ENCODE results near the gene SCD5. TPM values are rescaled to one million over a fixed set of nuclear protein-coding genes. Genes with fewer than 3 reads are reported as not detected.

SCD5 gene
- total and polyA plus RNA-seq, 2 of the 8 experiments (the other 6 are each of a cell fraction or from before 2014, with no cell fraction given) = 0.92 to 1.2 TPM

DNA sequence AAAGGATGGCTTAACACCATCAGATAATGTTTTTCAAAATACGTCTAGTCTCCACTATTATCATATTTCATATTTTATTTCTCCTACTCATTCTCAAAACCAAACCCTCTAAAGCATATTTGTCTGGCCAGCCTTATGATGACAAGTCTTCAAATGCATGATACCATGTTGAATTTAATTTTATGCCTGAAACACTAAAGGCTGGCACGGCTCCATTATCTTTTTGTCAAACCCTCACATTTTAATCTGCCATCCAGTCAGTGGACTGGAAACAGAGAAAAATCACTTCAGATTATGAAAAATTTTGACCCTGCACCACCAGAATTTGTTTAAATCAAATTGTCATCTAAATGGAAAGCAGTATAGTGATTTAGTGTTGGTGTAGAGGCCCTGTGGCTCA is 42.9 kb downstream of the SCD5 start:
- Histone ChIP-seq H3K14ac (ENCODE audit: insufficient read length) (no peak overlapping the region), H2BK5ac (ENCODE audit: low read depth, low read length) (no peak overlapping the region), H3K79me1 (ENCODE audit: low read depth, low read length) (no peaks in the 10 kb centered on the region), H3K9me3 (ENCODE audit: insufficient read depth in 2 of 2, low read depth in 1 of 2, low read length in 1 of 2) (no peaks in the 10 kb centered on the region), H2AK5ac (ENCODE audit: low read depth, low read length) (no peak overlapping the region), H3K23ac (ENCODE audit: insufficient read length) (no peak overlapping the region), H3K18ac (ENCODE audit: extremely low read depth, low read length) (no peak overlapping the region), H3K79me2 (ENCODE audit: control insufficient read depth in 1 of 2, insufficient read depth in 2 of 2, low read length in 2 of 2) (no peaks in the 10 kb centered on the region), H4K8ac (ENCODE audit: extremely low read depth, insufficient read depth, low read length) (no peak overlapping the region), H2BK12ac (ENCODE audit: low read depth, low read length) (no peak overlapping the region), H3K4me1 (replicated peaks in 1 of 4; ENCODE audit: control insufficient read depth in 3 of 4, insufficient read depth in 4 of 4, low read length in 3 of 4) (peaks cover 0 to 8% (median 0%) of the 10 kb centered on the region in 4 experiments; a peak in 1 of 7 replicates), H2BK15ac (ENCODE audit: low read length) (no peak overlapping the region), H2BK120ac (replicated peaks; ENCODE audit: low read depth, low read length) (no peak overlapping the region), H3K23me2 (ENCODE audit: low read depth, low read length) (no peaks in the 10 kb centered on the region; the same call in 1 of the 2 replicates), H2AFZ (ENCODE audit: low read length) (no peak overlapping the region), H4K20me1 (replicated peaks in 1 of 2; ENCODE audit: control insufficient read depth in 1 of 2, insufficient read depth in 2 of 2, low read length in 2 of 2) (no peaks in the 10 kb centered on the region), H3K27ac (ENCODE audit: low read depth, low read length) (no peak overlapping the region), H4K91ac (replicated peaks; ENCODE audit: insufficient read length, low read length) (no peak overlapping the region), H3K4me2 (ENCODE audit: insufficient read depth in 1 of 2, low read depth in 2 of 2, low read length in 2 of 2) (no peak overlapping the region), H2BK20ac (ENCODE audit: low read length) (no peak overlapping the region), H3K4me3 (ENCODE audit: extremely low read depth in 1 of 4, insufficient read depth in 2 of 4, low read depth in 3 of 4, low read length in 4 of 4) (no peak overlapping the region), H4K5ac (ENCODE audit: insufficient read length, low read depth, low read length) (no peak overlapping the region), H3K9ac (replicated peaks in 1 of 4; ENCODE audit: extremely low read depth in 1 of 4, low read depth in 3 of 4, low read length in 3 of 4) (no peak overlapping the region), H3K36me3 (ENCODE audit: control insufficient read depth in 2 of 4, insufficient read depth in 4 of 4, low read length in 3 of 4) (no peaks in the 10 kb centered on the region), H3K4ac (replicated peaks; ENCODE audit: insufficient read length, low read depth, low read length) (no peak overlapping the region), H3K56ac (replicated peaks; ENCODE audit: insufficient read length, low read depth, low read length) (no peak overlapping the region), H3K27me3 (replicated peaks in 1 of 4; ENCODE audit: control insufficient read depth in 3 of 4, extremely low read depth in 1 of 4, insufficient read depth in 3 of 4, low read length in 3 of 4) (peaks cover 0 to 2% (median 1%) of the 10 kb centered on the region in 4 experiments; a peak in 3 of 7 replicates)
- 90 to 100% methylated on average over 1 to 2 of the region's 2 CpGs for WGBS, 2 experiments (ENCODE audit: extremely low coverage in 1 of 2, insufficient coverage in 1 of 2, insufficient read length in 1 of 2, insufficient replicate concordance in 2 of 2, low coverage in 1 of 2, low lambda C conversion rate in 2 of 2, missing lambda C conversion rate in 1 of 2)
- CTCF ChIA-PET (ENCODE audit: partially characterized antibody) = no interaction called here
- DNase-seq (ENCODE audit: low read depth in 1 of 2, low spot score in 2 of 2) = no peak
- no peak for TF ChIP-seq CBX8 (IDR thresholded peaks at IDR 0.05; ENCODE audit: borderline replicate concordance, low read depth, low read length)
- TF ChIP-seq, protein P1, sequence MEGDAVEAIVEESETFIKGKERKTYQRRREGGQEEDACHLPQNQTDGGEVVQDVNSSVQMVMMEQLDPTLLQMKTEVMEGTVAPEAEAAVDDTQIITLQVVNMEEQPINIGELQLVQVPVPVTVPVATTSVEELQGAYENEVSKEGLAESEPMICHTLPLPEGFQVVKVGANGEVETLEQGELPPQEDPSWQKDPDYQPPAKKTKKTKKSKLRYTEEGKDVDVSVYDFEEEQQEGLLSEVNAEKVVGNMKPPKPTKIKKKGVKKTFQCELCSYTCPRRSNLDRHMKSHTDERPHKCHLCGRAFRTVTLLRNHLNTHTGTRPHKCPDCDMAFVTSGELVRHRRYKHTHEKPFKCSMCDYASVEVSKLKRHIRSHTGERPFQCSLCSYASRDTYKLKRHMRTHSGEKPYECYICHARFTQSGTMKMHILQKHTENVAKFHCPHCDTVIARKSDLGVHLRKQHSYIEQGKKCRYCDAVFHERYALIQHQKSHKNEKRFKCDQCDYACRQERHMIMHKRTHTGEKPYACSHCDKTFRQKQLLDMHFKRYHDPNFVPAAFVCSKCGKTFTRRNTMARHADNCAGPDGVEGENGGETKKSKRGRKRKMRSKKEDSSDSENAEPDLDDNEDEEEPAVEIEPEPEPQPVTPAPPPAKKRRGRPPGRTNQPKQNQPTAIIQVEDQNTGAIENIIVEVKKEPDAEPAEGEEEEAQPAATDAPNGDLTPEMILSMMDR (IDR thresholded peaks at IDR 0.05; ENCODE audit: control extremely low read depth in 1 of 3, insufficient read depth in 1 of 3, low read depth in 1 of 3, low read length in 3 of 3) = no peak
- no peak for TF ChIP-seq EGR1 (IDR thresholded peaks at IDR 0.05; ENCODE audit: borderline replicate concordance, low read depth, low read length)
- TF ChIP-seq SP1 (IDR thresholded peaks at IDR 0.05; ENCODE audit: low read depth, low read length) = no peak
- TF ChIP-seq, protein P2, sequence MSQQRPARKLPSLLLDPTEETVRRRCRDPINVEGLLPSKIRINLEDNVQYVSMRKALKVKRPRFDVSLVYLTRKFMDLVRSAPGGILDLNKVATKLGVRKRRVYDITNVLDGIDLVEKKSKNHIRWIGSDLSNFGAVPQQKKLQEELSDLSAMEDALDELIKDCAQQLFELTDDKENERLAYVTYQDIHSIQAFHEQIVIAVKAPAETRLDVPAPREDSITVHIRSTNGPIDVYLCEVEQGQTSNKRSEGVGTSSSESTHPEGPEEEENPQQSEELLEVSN (IDR thresholded peaks at IDR 0.05) = no peak
- no peak for TF ChIP-seq TEAD4 (IDR thresholded peaks at IDR 0.05; ENCODE audit: low read depth, low read length)
- no peak for TF ChIP-seq SUZ12 (IDR thresholded peaks at IDR 0.05; ENCODE audit: low read length)
- TF ChIP-seq POLR2AphosphoS5 (IDR thresholded peaks at IDR 0.05; ENCODE audit: low read depth, low read length) = no peak
- TF ChIP-seq JUND (IDR thresholded peaks at IDR 0.05; ENCODE audit: low read length) = no peak
- no peak for TF ChIP-seq BCL11A (IDR thresholded peaks at IDR 0.05; ENCODE audit: low read depth in 2 of 2, low read length in 2 of 2)
- no peak for TF ChIP-seq HDAC2 (IDR thresholded peaks at IDR 0.05; ENCODE audit: borderline replicate concordance in 1 of 2, low read depth in 2 of 2, low read length in 2 of 2)
- no peak for TF ChIP-seq NRF1 (IDR thresholded peaks at IDR 0.05; ENCODE audit: low read depth, low read length)
- POLR2A ChIA-PET (ENCODE audit: partially characterized antibody) = no interaction called here
- no peak for FAIRE-seq
